Testis (tissue), 3 donors: Measurements from ENCODE around the gene SLX9. TPM values are rescaled to one million over a fixed set of nuclear protein-coding genes. Genes with fewer than 3 reads are reported as not detected.

Source experiments
- DNase-seq: peaks from one replicate; pipeline ENCODE4 v3.0.0-alpha.2; 2019
- H3K27ac ChIP-seq, 2 donors: fragments of 200-600 bp; sonication (generic); one replicate each; pipeline ENCODE4 v1.5.1; 2019
- H3K27me3 ChIP-seq: fragments of 200-600 bp; sonication (generic); one replicate; pipeline ENCODE4 v1.5.1; 2019
- H3K36me3 ChIP-seq: fragments of 200-600 bp; sonication (generic); one replicate; pipeline ENCODE4 v1.5.1; 2017; ENCODE audit warnings: low read depth; ENCODE audit errors: missing control alignments
- H3K4me1 ChIP-seq: fragments of 200-600 bp; sonication (generic); one replicate; pipeline ENCODE4 v1.5.1; 2019
- H3K4me3 ChIP-seq, 2 donors: fragments of 200-600 bp; sonication (generic); one replicate each; pipeline ENCODE4 v1.5.1; 2017 to 2019
- H3K9me3 ChIP-seq: fragments of 200-600 bp; sonication (generic); one replicate; pipeline ENCODE4 v1.5.1; 2017
- CTCF ChIP-seq, 3 experiments: fragments of 450-650 bp in 2 of 3; fragments of 200-600 bp in 1 of 3; sonication (generic) in 1 of 3; IDR thresholded peaks; one replicate each; pipeline ENCODE4 v1.5.1; 2016 to 2019; ENCODE audit warnings: antibody characterized with exemption in 3 of 3, mild to moderate bottlenecking in 2 of 3, moderate library complexity in 1 of 3
- POLR2A ChIP-seq: fragments of 450-650 bp; IDR thresholded peaks from one replicate; pipeline ENCODE4 v1.6.1; 2017; ENCODE audit warnings: antibody characterized with exemption, mild to moderate bottlenecking, moderate library complexity
- WGBS, 2 donors: methylation state at CpG; one replicate each; pipeline ENCODE4 v1.1.5; 2018; 5-methylcytosine and 5-hydroxymethylcytosine counted together
- intact Hi-C: fragments of 100-400 bp; cut with DNase I; formaldehyde crosslinking; loops from one replicate; pipeline ENCODE4 v1.15.1; 2023; ENCODE audit warnings: low total_unique reads
- polyA plus RNA-seq: library from polyadenylated mRNA; stranded (reverse); fragments of 350-450 nt; fragmentation: Illumina TruSeq; extraction: RNeasy Lipid Tissue Mini Kit (QIAGEN cat#74804); gene quantifications from one replicate; pipeline ENCODE4 v1.2.3, GENCODE V29; 2014; ENCODE audit warnings: low read depth, low replicate concordance; ENCODE audit not compliant: insufficient read depth
- total RNA-seq, 2 donors: library from RNA; depleted of rRNA; stranded (reverse); fragments of >200 nt; gene quantifications; one replicate each; pipeline ENCODE4 v1.2.3, GENCODE V29; 2016

The SLX9 gene
- total and polyA plus RNA-seq, 3 donors from 2014 or later: 30.8 to 46.2 (median 31.9) TPM

GRCh38 chr21:44929799-44930542 lies 9.9 kb upstream of the SLX9 start:
- intact Hi-C loops: loop anchor here (10.0 kb wide), 1 partner anchor 115 kb away; the partner anchor contains the start of gene SUMO3
- H3K27me3 ChIP-seq: no peaks in the 10 kb centered on the region

GRCh38 chr21:44930543-44930981 lies 9.3 kb upstream of the SLX9 start:
- Histone ChIP-seq H3K4me3 (no peak overlapping the region), H3K27ac (no peak overlapping the region), H3K27me3 (no peaks in the 10 kb centered on the region), H3K36me3 (no peaks in the 10 kb centered on the region), H3K9me3 (no peaks in the 10 kb centered on the region), H3K4me1 (peaks cover 23% of the 10 kb centered on the region)
- DNase-seq: no peak
- 40 to 42% methylated on average over 12 of the region's 12 CpGs for WGBS, 2 donors
- intact Hi-C loops: loop anchor here (10.0 kb wide), 1 partner anchor 116 kb away; the partner anchor contains the start of gene SUMO3
- TF ChIP-seq CTCF (IDR thresholded peaks at IDR 0.05) (no peak), POLR2A (no peak)

More at GRCh38 chr21:44929799-44930542, 9.9 kb upstream of the SLX9 start:
- no peak for DNase-seq
- Histone ChIP-seq H3K36me3 (no peaks in the 10 kb centered on the region), H3K4me1 (peaks cover 23% of the 10 kb centered on the region), H3K27ac (no peak overlapping the region), H3K4me3 (no peak overlapping the region), H3K9me3 (no peaks in the 10 kb centered on the region)
- WGBS, 2 donors: 63 to 68% methylated on average over 9 of the region's 9 CpGs
- TF ChIP-seq POLR2A (no peak), CTCF (IDR thresholded peaks at IDR 0.05) (no peak)

DNA sequence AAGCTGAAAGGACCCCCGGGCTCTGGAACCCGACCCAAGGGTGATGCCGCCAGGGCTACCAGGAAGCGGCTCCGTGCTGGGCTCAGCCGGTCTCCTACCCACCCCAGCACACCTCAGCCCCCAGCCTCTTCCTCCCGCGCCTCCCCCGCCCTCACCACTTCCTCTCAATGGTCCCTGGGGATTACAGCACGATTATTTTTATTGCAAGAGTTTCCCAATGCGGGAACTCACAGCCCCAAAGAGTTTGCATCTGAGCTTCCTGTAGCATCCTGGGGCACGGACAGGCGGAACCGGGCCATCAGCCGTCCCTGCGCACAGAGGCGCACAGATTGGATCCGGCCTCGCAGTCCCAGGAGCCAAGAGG lies 8.7 kb upstream of the SLX9 start:
- Histone ChIP-seq H3K27me3 (no peaks in the 10 kb centered on the region), H3K4me1 (peaks cover 23% of the 10 kb centered on the region), H3K4me3 (peak overlapping the region in 1 of 2 donors; percentile 41), H3K9me3 (no peaks in the 10 kb centered on the region), H3K27ac (no peak overlapping the region), H3K36me3 (no peaks in the 10 kb centered on the region)
- TF ChIP-seq POLR2A (no peak), CTCF (IDR thresholded peaks at IDR 0.05) (no peak)
- no peak for DNase-seq
- intact Hi-C loops: loop anchor here (10.0 kb wide), 1 partner anchor 116 kb away; the partner anchor contains the start of gene SUMO3
- WGBS, 2 donors: 1 to 2% methylated on average over 19 of the region's 19 CpGs

- Histone ChIP-seq H3K27me3 (no peaks in the 10 kb centered on the region), H3K36me3 (no peaks in the 10 kb centered on the region), H3K4me1 (peaks cover 23% of the 10 kb centered on the region), H3K27ac (no peak overlapping the region), H3K4me3 (peak overlapping the region; percentile 37 to 41), H3K9me3 (no peaks in the 10 kb centered on the region)
- DNase-seq: no peak
- TF ChIP-seq CTCF (IDR thresholded peaks at IDR 0.05): no peak
- TF ChIP-seq POLR2A: no peak
- 1 to 2% methylated on average over 18 to 78 of the region's 78 CpGs for WGBS, 2 donors
- intact Hi-C loops: loop anchor here (10.0 kb wide), 1 partner anchor 117 kb away; the partner anchor contains the start of gene SUMO3
These were observed 8.1 kb upstream of the SLX9 start for GRCh38 chr21:44931501-44932407.
